Hepatocyte (in vitro differentiated cells): ENCODE results near the gene TPST1. TPM values are rescaled to one million over a fixed set of nuclear protein-coding genes. Genes with fewer than 3 reads are reported as not detected.
"Not testable (repeated sequence)": the region's sequence is repeated elsewhere in the genome, so short reads cannot be mapped to it uniquely, and the experiment has no call there.

Experiments
- DNase-seq: peaks from one replicate; pipeline ENCODE4 v3.0.0-alpha.2; 2016; ENCODE audit warnings: low spot score
- H2AFZ ChIP-seq: fragments of 200-600 bp; sonication (generic); 2 replicates; pipeline ENCODE4 v1.6.0; 2016; ENCODE audit warnings: antibody characterized with exemption, mild to moderate bottlenecking
- H3K27ac ChIP-seq: fragments of 200-600 bp; sonication (generic); 2 replicates; pipeline ENCODE4 v1.5.1; 2016; ENCODE audit warnings: mild to moderate bottlenecking
- H3K27me3 ChIP-seq: fragments of 200-600 bp; sonication (generic); 2 replicates; pipeline ENCODE4 v1.6.1; 2016
- H3K36me3 ChIP-seq: fragments of 200-600 bp; sonication (generic); replicated peaks from 2 replicates; pipeline ENCODE4 v1.5.1; 2016; ENCODE audit warnings: low read depth; ENCODE audit not compliant: insufficient read depth
- H3K4me1 ChIP-seq: fragments of 200-600 bp; sonication (generic); 2 replicates; pipeline ENCODE4 v1.5.1; 2016; ENCODE audit warnings: mild to moderate bottlenecking, moderate library complexity; ENCODE audit not compliant: insufficient read depth
- H3K4me2 ChIP-seq: fragments of 200-600 bp; sonication (generic); 2 replicates; pipeline ENCODE4 v1.6.0; 2016
- H3K4me3 ChIP-seq: fragments of 200-600 bp; sonication (generic); 2 replicates; pipeline ENCODE4 v1.5.1; 2016; ENCODE audit warnings: mild to moderate bottlenecking
- H3K79me2 ChIP-seq: fragments of 200-600 bp; sonication (generic); 2 replicates; pipeline ENCODE4 v1.6.0; 2017; ENCODE audit warnings: mild to moderate bottlenecking
- H3K9me2 ChIP-seq: fragments of 200-600 bp; sonication (generic); replicated peaks from 2 replicates; pipeline ENCODE4 v1.6.0; 2017; ENCODE audit warnings: mild to moderate bottlenecking; ENCODE audit not compliant: insufficient read depth
- H3K9me3 ChIP-seq: fragments of 200-600 bp; sonication (generic); 2 replicates; pipeline ENCODE4 v1.5.1; 2016; ENCODE audit warnings: low read depth, mild to moderate bottlenecking
- H4K20me1 ChIP-seq: fragments of 200-600 bp; sonication (generic); 2 replicates; pipeline ENCODE4 v1.6.0; 2016; ENCODE audit warnings: mild to moderate bottlenecking; ENCODE audit not compliant: insufficient read depth, poor library complexity, severe bottlenecking
- CTCF ChIP-seq: fragments of 200-600 bp; sonication (generic); IDR thresholded peaks from 2 replicates; pipeline ENCODE4 v1.5.1; 2016; ENCODE audit warnings: antibody characterized with exemption, mild to moderate bottlenecking; ENCODE audit not compliant: poor library complexity
- EZH2 ChIP-seq: fragments of 200-600 bp; sonication (generic); IDR thresholded peaks from 2 replicates; pipeline ENCODE4 v1.6.1; 2016; ENCODE audit warnings: antibody characterized with exemption, mild to moderate bottlenecking, borderline replicate concordance
- EZH2phosphoT487 ChIP-seq: fragments of 200-600 bp; sonication (generic); IDR thresholded peaks from one replicate; pipeline ENCODE4 v1.6.1; 2018; ENCODE audit warnings: antibody characterized with exemption, mild to moderate bottlenecking, low read depth, moderate library complexity; ENCODE audit not compliant: unreplicated experiment, severe bottlenecking
- WGBS: methylation state at CpG from one replicate; pipeline ENCODE4 v1.1.6; 2016; ENCODE audit warnings: low lambda C conversion rate; ENCODE audit errors: missing lambda C conversion rate; 5-methylcytosine and 5-hydroxymethylcytosine counted together
- polyA plus RNA-seq: library from polyadenylated mRNA; unstranded; fragments of >200 nt; fragmentation: Nextera tagmentation; extraction: Ambion mirVana; gene quantifications from 2 replicates; pipeline ENCODE4 v1.2.1, GENCODE V29; 2016
- total RNA-seq: library from RNA; depleted of rRNA; stranded (reverse); fragments of >200 nt; gene quantifications from 2 replicates; pipeline ENCODE4 v1.2.3, GENCODE V29; 2014

TPST1 gene
- total and polyA plus RNA-seq, 2 experiments from 2014 or later: 85.2 to 91.2 TPM

- Histone ChIP-seq H4K20me1 (no peaks in the 10 kb centered on the region), H3K36me3 (no peaks in the 10 kb centered on the region), H3K4me3 (no peak overlapping the region), H3K4me2 (no peak overlapping the region), H3K9me2 (no peaks in the 10 kb centered on the region), H3K4me1 (no peaks in the 10 kb centered on the region), H3K9me3 (no peaks in the 10 kb centered on the region), H3K27me3 (no peaks in the 10 kb centered on the region), H2AFZ (no peak overlapping the region), H3K27ac (no peak overlapping the region), H3K79me2 (no peaks in the 10 kb centered on the region)
- WGBS: 96% methylated on average over 3 of the region's 4 CpGs
- no peak for DNase-seq
- no peak for TF ChIP-seq EZH2phosphoT487
- no peak for TF ChIP-seq CTCF
- no peak for TF ChIP-seq EZH2
Observed at GRCh38 chr7:66362136-66362535, 157.0 kb downstream of the TPST1 start.

GRCh38 chr7:66363635-66364034, 158.5 kb downstream of the TPST1 start:
- Histone ChIP-seq H3K36me3 (no peaks in the 10 kb centered on the region), H4K20me1 (no peaks in the 10 kb centered on the region), H3K4me3 (no peak overlapping the region), H3K4me1 (no peaks in the 10 kb centered on the region), H3K27ac (no peak overlapping the region), H3K9me3 (no peaks in the 10 kb centered on the region), H3K4me2 (no peak overlapping the region), H2AFZ (no peak overlapping the region), H3K79me2 (no peaks in the 10 kb centered on the region), H3K9me2 (no peaks in the 10 kb centered on the region), H3K27me3 (no peaks in the 10 kb centered on the region)
- WGBS: 55% methylated on average over 5 of the region's 5 CpGs
- no peak for TF ChIP-seq EZH2phosphoT487
- TF ChIP-seq EZH2: no peak
- TF ChIP-seq CTCF: no peak
- no peak for DNase-seq

- not testable (repeated sequence) for DNase-seq, H3K4me2 ChIP-seq, H3K27ac ChIP-seq, H4K20me1 ChIP-seq, H3K4me3 ChIP-seq, H3K4me1 ChIP-seq, H3K79me2 ChIP-seq, H3K9me2 ChIP-seq, H3K36me3 ChIP-seq, H3K27me3 ChIP-seq, H3K9me3 ChIP-seq, H2AFZ ChIP-seq
- WGBS: 95% methylated on average over 14 of the region's 14 CpGs
Observed at GRCh38 chr7:66365031-66365430, 159.9 kb downstream of the TPST1 start.

- Histone ChIP-seq H3K4me1 (no peaks in the 10 kb centered on the region), H3K9me2 (no peaks in the 10 kb centered on the region), H3K27ac (no peak overlapping the region), H3K36me3 (no peaks in the 10 kb centered on the region), H2AFZ (no peak overlapping the region), H4K20me1 (no peaks in the 10 kb centered on the region), H3K9me3 (no peaks in the 10 kb centered on the region), H3K4me3 (no peak overlapping the region), H3K4me2 (no peak overlapping the region), H3K79me2 (no peaks in the 10 kb centered on the region), H3K27me3 (no peaks in the 10 kb centered on the region)
- 89% methylated on average over 6 of the region's 7 CpGs for WGBS
- no peak for DNase-seq
- no peak for TF ChIP-seq EZH2
- no peak for TF ChIP-seq EZH2phosphoT487
- no peak for TF ChIP-seq CTCF
Observed at GRCh38 chr7:66371096-66371824, 166.1 kb downstream of the TPST1 start.

- not testable (repeated sequence) for DNase-seq, H3K36me3 ChIP-seq, H3K9me3 ChIP-seq, H3K4me3 ChIP-seq, H3K4me2 ChIP-seq, H3K4me1 ChIP-seq, H4K20me1 ChIP-seq, H3K27ac ChIP-seq, H3K79me2 ChIP-seq, H2AFZ ChIP-seq, H3K27me3 ChIP-seq, H3K9me2 ChIP-seq
- 88% methylated on average over 5 of the region's 5 CpGs for WGBS
Observed at GRCh38 chr7:66374141-66374840, 169.2 kb downstream of the TPST1 start.
